ENCODE data around the gene C5orf52.
"Not testable (repeated sequence)": the region's sequence is repeated elsewhere in the genome, so short reads cannot be mapped to it uniquely, and the experiment has no call there.

Gene C5orf52

DNA sequence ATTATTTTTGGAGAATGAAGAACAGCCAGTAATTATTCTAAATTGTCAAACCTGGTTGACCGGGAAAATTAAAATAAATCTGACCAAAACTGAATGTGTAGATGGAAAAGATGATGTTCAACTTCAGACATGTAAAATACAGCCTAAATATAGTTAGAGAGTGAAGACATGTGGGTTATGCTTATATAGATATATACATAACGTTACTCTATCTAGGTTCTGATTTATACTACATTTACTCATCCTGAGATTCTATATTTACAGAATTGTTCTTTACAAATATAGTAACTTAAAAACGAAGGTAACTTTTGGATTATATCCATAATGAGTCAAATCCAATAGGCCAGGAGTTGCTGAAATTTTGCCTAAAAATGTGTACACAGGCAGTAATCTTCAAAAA is 39.1 kb downstream of the C5orf52 start:
- TF ChIP-seq, protein P1, sequence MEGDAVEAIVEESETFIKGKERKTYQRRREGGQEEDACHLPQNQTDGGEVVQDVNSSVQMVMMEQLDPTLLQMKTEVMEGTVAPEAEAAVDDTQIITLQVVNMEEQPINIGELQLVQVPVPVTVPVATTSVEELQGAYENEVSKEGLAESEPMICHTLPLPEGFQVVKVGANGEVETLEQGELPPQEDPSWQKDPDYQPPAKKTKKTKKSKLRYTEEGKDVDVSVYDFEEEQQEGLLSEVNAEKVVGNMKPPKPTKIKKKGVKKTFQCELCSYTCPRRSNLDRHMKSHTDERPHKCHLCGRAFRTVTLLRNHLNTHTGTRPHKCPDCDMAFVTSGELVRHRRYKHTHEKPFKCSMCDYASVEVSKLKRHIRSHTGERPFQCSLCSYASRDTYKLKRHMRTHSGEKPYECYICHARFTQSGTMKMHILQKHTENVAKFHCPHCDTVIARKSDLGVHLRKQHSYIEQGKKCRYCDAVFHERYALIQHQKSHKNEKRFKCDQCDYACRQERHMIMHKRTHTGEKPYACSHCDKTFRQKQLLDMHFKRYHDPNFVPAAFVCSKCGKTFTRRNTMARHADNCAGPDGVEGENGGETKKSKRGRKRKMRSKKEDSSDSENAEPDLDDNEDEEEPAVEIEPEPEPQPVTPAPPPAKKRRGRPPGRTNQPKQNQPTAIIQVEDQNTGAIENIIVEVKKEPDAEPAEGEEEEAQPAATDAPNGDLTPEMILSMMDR (conservative IDR thresholded peaks at IDR 0.05; ENCODE audit: low read length), result no peak

DNA sequence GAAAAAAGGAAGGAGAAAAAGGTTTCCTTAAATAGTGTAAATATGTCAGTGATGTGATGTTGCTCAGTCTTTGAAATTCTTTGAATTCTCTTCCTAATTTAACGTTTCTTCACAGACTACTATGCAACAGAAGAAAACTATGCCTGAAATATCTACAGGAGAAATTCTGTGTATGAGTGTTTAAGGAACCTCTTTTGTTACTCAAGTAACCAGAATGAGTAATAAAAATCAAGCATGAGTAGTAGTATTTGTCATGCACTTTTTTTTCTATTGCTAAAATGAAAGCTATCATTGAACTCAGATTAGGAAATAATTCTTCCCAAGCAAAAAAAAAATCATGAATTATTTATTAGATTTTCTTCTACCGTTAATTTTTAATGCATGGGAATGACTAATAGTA is 39.5 kb downstream of the C5orf52 start:
- H3K4me3 ChIP-seq (ENCODE audit: low read length), result no peak overlapping the region
- TF ChIP-seq, protein P1 (conservative IDR thresholded peaks at IDR 0.05; ENCODE audit: low read length), result no peak
- peak; percentile 87 for DNase-seq (ENCODE audit: low read depth)

More for the DNA sequence above, 39.1 kb downstream of the C5orf52 start:
- no peak overlapping the region for H3K4me3 ChIP-seq (ENCODE audit: low read length)
- DNase-seq (ENCODE audit: low read depth), result no peak

DNA sequence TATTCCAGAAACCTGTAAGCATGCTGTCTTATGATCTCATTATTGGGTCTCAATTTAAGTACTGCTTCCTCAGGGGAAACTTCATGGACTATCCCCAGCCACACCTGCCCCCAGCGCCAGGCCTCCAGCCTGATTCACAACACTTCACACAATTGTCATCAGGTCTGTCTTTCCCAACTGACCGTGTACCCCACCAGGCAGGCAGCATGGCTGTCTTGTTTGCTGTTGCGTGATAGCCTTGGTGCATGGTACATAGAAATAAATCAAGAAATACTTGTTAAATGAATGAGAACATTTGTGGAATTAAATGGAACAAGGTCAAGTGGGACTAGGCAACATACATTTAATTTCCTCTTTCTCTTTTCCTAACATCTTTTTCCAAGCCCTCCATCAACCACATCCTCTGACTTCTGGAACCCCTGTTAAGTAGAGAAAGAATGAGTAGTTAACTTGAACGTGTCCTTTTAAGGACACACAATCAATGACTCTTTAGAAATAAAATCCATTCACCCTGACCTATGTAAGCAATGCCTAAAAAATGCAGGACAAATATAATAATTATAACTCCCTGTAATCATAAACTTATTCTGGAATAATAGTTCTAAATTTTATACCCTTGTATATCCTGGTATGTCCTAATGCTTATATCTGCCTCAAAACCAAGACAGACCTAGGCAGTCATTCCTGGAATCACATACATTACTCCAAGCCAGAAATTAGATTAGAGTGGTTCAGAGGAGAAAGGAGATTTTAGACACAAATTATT is 42.7 kb downstream of the C5orf52 start:
- TF ChIP-seq, protein P1 (conservative IDR thresholded peaks at IDR 0.05; ENCODE audit: low read length), result no peak
- H3K4me3 ChIP-seq (ENCODE audit: low read length), result no peak overlapping the region
- DNase-seq (ENCODE audit: low read depth), result no peak

DNA sequence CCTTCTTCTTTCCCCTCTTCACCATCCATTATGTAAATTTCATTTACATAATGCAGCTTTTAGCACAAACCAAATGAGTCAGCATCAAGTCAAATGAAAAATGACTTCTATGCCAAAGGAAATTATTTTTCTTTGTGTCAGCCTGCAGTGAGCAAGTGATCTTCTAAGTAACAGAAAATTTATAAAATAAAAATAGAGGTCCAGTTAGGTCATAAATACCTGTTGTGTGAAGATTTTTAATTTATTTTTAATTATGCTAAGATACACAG is 43.2 kb downstream of the C5orf52 start:
- TF ChIP-seq, protein P1 (conservative IDR thresholded peaks at IDR 0.05; ENCODE audit: low read length), result no peak
- no peak overlapping the region for H3K4me3 ChIP-seq (ENCODE audit: low read length)
- DNase-seq (ENCODE audit: low read depth), result no peak

DNA sequence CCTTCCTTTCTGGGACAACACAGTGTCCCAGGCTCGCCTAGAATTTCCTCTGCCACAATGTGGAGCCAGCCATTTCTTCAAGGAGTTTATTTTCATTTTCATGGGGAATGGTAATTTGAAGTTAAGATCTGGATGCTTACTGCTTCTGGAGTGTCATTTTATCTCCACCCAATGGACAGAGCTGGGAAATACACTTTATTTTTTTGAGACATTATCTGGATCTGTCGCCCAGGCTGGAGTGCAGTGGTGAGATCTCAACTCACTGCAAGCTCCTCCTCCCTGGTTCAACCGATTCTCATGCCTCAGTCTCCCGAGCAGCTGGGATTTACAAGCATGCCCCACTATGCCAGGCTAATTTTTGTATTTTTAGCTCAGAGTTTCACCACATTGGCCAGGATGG is 47.2 kb downstream of the C5orf52 start:
- no peak overlapping the region for H3K4me3 ChIP-seq (ENCODE audit: low read length)
- TF ChIP-seq, protein P1 (conservative IDR thresholded peaks at IDR 0.05; ENCODE audit: low read length), result peak; percentile 70
- DNase-seq (ENCODE audit: low read depth), result peak; percentile 76

DNA sequence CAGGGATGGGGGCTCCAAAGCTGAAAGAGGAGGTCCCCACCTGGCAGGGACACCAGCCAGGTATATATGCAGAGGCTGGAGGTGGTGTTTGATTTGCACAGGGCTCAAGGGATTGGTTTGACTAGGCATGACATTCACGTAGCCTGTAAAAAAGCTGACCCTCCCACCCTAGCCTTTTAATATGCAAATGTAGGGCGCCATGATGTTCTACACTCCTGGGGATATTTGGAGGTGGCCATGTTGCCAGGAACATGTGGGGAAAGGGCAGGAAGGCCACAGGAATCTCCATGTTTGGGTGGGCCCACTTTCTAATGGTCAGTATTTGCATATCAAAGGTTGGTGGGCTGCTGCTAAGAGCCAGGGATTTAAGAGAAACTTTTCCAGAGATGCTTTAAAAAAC is 47.9 kb downstream of the C5orf52 start:
- DNase-seq (ENCODE audit: low read depth), result no peak
- TF ChIP-seq, protein P1 (conservative IDR thresholded peaks at IDR 0.05; ENCODE audit: low read length), result no peak

DNA sequence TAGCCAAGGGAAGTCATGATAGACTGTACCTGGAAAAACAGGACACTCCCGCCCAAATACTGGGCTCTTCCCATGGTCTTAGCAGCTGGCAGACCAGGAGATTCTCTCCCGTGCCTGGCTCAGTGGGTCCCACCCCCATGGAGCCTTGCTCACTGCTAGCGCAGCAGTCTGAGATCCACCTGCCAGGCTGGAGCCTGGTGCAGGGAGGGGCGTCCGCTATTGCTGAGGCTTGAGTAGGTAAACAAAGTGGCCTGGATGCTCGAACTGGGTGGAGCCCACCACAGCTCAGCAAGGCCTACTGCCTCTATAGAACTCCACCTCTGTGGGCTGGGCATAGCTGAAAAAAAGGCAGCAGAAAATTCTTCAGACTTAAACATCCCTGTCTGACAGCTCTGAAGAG is 49.8 kb downstream of the C5orf52 start:
- H3K4me3 ChIP-seq (ENCODE audit: low read length), result no peak overlapping the region
- TF ChIP-seq, protein P1 (conservative IDR thresholded peaks at IDR 0.05; ENCODE audit: low read length), result no peak
- DNase-seq (ENCODE audit: low read depth), result no peak

More for the DNA sequence above, 47.9 kb downstream of the C5orf52 start:
- H3K4me3 ChIP-seq (ENCODE audit: low read length), result no peak overlapping the region

DNA sequence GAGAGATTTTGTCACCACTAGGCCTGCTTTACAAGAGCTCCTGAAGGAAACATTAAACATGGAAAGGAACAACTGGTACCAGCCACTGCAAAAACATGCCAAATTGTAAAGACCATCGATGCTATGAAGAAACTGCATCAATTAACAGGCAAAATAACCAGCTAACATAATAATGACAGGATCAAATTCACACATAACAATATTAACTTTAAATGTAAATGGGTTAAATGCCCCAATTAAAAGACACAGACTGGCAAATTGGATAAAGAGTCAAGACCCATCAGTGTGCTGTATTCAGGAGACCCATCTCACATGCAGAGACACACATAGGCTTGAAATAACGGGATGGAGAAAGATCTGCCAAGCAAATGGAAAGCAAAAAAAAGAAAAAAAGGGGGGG is 51.6 kb downstream of the C5orf52 start:
- not testable (repeated sequence) for DNase-seq (ENCODE audit: low read depth); H3K4me3 ChIP-seq (ENCODE audit: low read length)

DNA sequence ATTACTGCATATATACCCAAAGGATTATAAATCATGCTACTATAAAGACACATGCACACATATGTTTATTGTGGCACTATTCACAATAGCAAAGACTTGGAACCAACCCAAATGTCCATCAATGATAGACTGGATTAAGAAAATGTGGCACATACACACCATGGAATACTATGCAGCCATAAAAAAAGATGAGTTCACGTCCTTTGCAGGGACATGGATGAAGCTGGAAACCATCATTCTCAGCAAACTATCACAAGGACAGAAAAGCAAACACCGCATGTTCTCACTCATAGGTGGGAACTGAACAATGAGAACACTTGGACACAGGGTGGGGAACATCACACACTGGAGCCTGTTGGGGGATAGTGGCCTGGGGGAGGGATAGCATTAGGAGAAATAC is 55.3 kb downstream of the C5orf52 start:
- DNase-seq (ENCODE audit: low read depth); H3K4me3 ChIP-seq (ENCODE audit: low read length): not testable (repeated sequence)

DNA sequence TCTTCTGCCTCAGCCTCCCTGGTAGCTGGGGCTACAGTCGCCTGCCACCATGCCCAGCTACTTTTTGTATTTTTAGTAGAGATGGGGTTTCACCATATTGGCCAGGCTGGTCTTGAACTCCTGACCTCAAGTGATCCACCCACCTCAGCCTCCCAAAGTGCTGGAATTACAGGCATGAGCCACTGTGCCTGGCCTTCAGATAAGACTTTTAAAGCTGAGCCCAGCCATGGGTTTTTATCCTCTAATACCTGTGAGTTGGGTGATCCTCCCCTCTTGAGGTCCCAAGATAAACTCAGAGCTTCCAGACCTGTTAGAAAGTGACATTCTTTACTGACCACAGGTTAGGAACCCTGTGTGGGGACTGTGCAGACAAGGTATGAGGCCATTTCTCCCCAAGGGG is 56.5 kb downstream of the C5orf52 start:
- H3K4me3 ChIP-seq (ENCODE audit: low read length); DNase-seq (ENCODE audit: low read depth): not testable (repeated sequence)

All from AG10803 (cell line).